Transverse colon (tissue), 4 donors: ENCODE data around the gene ENHO. TPM values are rescaled to one million over a fixed set of nuclear protein-coding genes. Genes with fewer than 3 reads are reported as not detected.

Source experiments
- DNase-seq: peaks from one replicate; pipeline ENCODE4 v3.0.0-alpha.2; 2019
- H3K27ac ChIP-seq, 4 donors: fragments of 200-600 bp; sonication (generic); 2 replicates each; pipeline ENCODE4 v1.5.1; 2016 to 2018; ENCODE audit warnings: inconsistent platforms in 4 of 4
- H3K27me3 ChIP-seq: fragments of 200-600 bp; sonication (generic); 2 replicates; pipeline ENCODE4 v1.5.1; 2017; ENCODE audit warnings: inconsistent platforms
- H3K36me3 ChIP-seq, 4 donors: fragments of 200-600 bp; sonication (generic); 2 replicates each; pipeline ENCODE4 v1.5.1; 2017 to 2019; ENCODE audit warnings: inconsistent platforms in 4 of 4
- H3K4me1 ChIP-seq, 4 donors: fragments of 200-600 bp; sonication (generic); 2 replicates each; pipeline ENCODE4 v1.5.1; 2017 to 2020; ENCODE audit warnings: inconsistent platforms in 4 of 4
- H3K4me3 ChIP-seq, 4 donors: fragments of 200-600 bp; sonication (generic); 1 replicate in 1 of 4; 2 replicates in 3 of 4; pipeline versions ENCODE4 v1.5.1 to v1.6.1; 2017 to 2019; ENCODE audit warnings: inconsistent platforms in 4 of 4
- H3K9me3 ChIP-seq, 2 donors: fragments of 200-600 bp; sonication (generic); 2 replicates each; pipeline ENCODE4 v1.5.1; 2017 to 2019; ENCODE audit warnings: inconsistent platforms in 2 of 2
- EP300 ChIP-seq: sonication (generic); formaldehyde crosslinking; IDR thresholded peaks from one replicate; pipeline ENCODE4 v1.6.1; 2017; ENCODE audit warnings: antibody characterized with exemption, low read depth
- POLR2A ChIP-seq: fragments of 450-650 bp; IDR thresholded peaks from one replicate; pipeline ENCODE4 v1.6.1; 2016; ENCODE audit warnings: antibody characterized with exemption, mild to moderate bottlenecking, moderate library complexity
- POLR2AphosphoS5 ChIP-seq, 3 donors: sonication (generic); formaldehyde crosslinking; IDR thresholded peaks; one replicate each; pipeline ENCODE4 v1.6.1; 2016; ENCODE audit warnings: antibody characterized with exemption in 3 of 3
- WGBS, 2 donors: methylation state at CpG; one replicate each; pipeline ENCODE4 v1.1.5; 2018; ENCODE audit warnings: low coverage in 1 of 2; 5-methylcytosine and 5-hydroxymethylcytosine counted together
- in situ Hi-C, 4 donors: fragments of 200-750 bp; cut with MboI; loops; one replicate each; pipeline versions ENCODE4 v1.15.0 to v1.15.1; 2017; ENCODE audit warnings: low sequenced_read_pairs in 3 of 4, low pct_ligation_motif_present in 1 of 4, low pct_unique_long_range_greater_than_20kb in 1 of 4
- intact Hi-C: fragments of 100-400 bp; cut with DNase I; formaldehyde crosslinking; loops from one replicate; pipeline ENCODE4 v1.15.1; 2023; ENCODE audit warnings: low total_unique reads
- total RNA-seq, 4 donors: library from RNA; depleted of rRNA; stranded (reverse); fragments of >200 nt; gene quantifications; one replicate each; pipeline ENCODE4 v1.1.0, GENCODE V29; 2016
- TF ChIP-seq, protein P1 (sequence below), 5 experiments: fragments of 200-600 bp in 3 of 5; fragments of 450-650 bp in 2 of 5; sonication (generic) in 3 of 5; IDR thresholded peaks; 1 replicate in 2 of 5; 2 replicates in 3 of 5; pipeline ENCODE4 v1.5.1; 2016 to 2017; ENCODE audit warnings: antibody characterized with exemption in 5 of 5, inconsistent platforms in 3 of 5, mild to moderate bottlenecking in 2 of 5, moderate library complexity in 1 of 5

ENHO gene
- total RNA-seq, 4 donors from 2014 or later: 1.4 to 1.7 TPM; not detected in 2

DNA sequence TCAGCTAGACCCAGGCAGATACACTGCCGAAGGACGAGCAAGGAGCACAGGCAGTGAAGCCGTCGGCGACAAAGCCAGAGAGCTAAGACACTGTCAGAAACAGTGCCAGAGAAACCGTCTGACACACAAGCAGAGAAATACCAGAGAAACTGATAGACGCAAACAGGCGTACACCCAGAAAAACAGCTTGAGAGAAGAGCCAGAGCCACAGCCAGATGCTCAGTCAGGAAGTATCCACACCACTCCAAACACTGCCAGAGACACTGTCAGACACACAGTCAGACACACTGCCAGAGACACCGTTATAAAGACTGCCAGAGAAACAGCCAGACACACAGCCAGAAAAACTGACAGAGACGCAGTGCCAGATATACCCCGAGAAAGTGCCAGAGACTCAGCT lies 47.6 kb upstream of the ENHO start:
- H3K4me3 ChIP-seq: no peak overlapping the region
- in situ Hi-C loops: no loop called here
- no peak for DNase-seq
- WGBS, 2 donors: 69 to 78% methylated on average over 6 to 11 of the region's 11 CpGs
- no peak for TF ChIP-seq EP300
- TF ChIP-seq POLR2AphosphoS5 (IDR thresholded peaks at IDR 0.05): peak in 1 of 3 donors; percentile 30
- H3K27ac ChIP-seq: no peak overlapping the region
- H3K4me1 ChIP-seq: peaks cover 0 to 26% (median 14%) of the 10 kb centered on the region in 4 donors
- no peaks in the 10 kb centered on the region for H3K27me3 ChIP-seq
- intact Hi-C loops: no loop called here
- H3K9me3 ChIP-seq: no peaks in the 10 kb centered on the region
- no peaks in the 10 kb centered on the region for H3K36me3 ChIP-seq

DNA sequence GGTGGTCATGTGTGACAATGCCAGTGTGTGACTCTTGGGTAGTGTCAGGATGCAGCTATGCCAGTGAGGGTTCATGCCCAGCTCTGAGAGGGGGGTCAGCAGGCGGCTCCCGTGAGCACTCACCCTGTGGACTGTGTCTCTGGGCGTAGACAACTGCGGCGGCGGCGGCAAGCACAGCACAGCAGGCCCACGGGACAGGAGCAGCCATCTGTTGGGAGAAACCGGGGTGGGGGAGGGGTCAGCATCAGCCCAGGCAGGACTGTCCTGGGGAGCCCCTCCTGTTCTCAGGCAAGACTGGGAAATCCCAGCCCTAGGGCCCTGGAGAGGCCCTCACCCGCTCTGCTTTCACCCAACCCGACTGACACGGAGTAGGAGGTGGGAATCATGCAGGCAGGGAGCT lies 46.0 kb upstream of the ENHO start:
- H3K27me3 ChIP-seq: no peaks in the 10 kb centered on the region

DNA sequence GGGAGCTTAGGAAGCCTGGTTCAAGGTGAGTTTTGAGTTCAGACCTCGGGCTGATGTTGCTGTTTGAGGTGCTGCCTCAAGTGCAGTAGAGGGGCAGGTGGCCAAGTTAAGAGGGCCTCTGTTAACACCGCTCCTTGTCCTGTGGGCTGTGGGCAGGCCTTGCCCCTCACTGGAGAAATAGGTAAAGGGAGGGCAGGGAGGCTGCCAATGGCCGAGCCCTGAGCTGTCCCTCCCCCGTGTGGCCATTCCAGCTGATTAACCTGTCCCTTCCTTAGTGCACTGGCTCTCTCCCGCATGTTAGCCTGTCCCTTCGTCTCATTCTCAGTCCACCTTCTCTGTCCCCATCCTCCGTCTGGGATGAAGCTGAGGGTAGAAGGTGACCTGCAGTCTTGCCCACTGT lies 45.3 kb upstream of the ENHO start:
- Histone ChIP-seq H3K4me3 (no peak overlapping the region), H3K36me3 (no peaks in the 10 kb centered on the region), H3K4me1 (peaks cover 0 to 26% (median 14%) of the 10 kb centered on the region in 4 donors), H3K9me3 (no peaks in the 10 kb centered on the region), H3K27me3 (no peaks in the 10 kb centered on the region), H3K27ac (no peak overlapping the region)
- intact Hi-C loops: no loop called here
- in situ Hi-C loops: no loop called here
- TF ChIP-seq, protein P1, sequence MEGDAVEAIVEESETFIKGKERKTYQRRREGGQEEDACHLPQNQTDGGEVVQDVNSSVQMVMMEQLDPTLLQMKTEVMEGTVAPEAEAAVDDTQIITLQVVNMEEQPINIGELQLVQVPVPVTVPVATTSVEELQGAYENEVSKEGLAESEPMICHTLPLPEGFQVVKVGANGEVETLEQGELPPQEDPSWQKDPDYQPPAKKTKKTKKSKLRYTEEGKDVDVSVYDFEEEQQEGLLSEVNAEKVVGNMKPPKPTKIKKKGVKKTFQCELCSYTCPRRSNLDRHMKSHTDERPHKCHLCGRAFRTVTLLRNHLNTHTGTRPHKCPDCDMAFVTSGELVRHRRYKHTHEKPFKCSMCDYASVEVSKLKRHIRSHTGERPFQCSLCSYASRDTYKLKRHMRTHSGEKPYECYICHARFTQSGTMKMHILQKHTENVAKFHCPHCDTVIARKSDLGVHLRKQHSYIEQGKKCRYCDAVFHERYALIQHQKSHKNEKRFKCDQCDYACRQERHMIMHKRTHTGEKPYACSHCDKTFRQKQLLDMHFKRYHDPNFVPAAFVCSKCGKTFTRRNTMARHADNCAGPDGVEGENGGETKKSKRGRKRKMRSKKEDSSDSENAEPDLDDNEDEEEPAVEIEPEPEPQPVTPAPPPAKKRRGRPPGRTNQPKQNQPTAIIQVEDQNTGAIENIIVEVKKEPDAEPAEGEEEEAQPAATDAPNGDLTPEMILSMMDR (IDR thresholded peaks at IDR 0.05): no peak
- TF ChIP-seq POLR2AphosphoS5 (IDR thresholded peaks at IDR 0.05) (no peak), EP300 (no peak), POLR2A (no peak)
- WGBS, 2 donors: 83 to 88% methylated on average over 3 to 7 of the region's 7 CpGs
- DNase-seq: no peak

More for the DNA sequence above, 46.0 kb upstream of the ENHO start:
- 72% methylated on average over 12 of the region's 12 CpGs; no CpG with 5 or more reads in 1 of the 2 donors for whole genome bisulfite sequencing, 2 donors
- intact Hi-C loops (no loop called here), in situ Hi-C loops (no loop called here)
- peaks cover 0 to 26% (median 14%) of the 10 kb centered on the region in 4 donors for H3K4me1 ChIP-seq
- no peak overlapping the region for H3K27ac ChIP-seq
- no peaks in the 10 kb centered on the region for H3K36me3 ChIP-seq
- no peak overlapping the region for H3K4me3 ChIP-seq
- no peaks in the 10 kb centered on the region for H3K9me3 ChIP-seq
- no peak for TF ChIP-seq POLR2AphosphoS5 (IDR thresholded peaks at IDR 0.05)
- no peak for TF ChIP-seq EP300
- no peak for TF ChIP-seq POLR2A
- TF ChIP-seq, protein P1 (IDR thresholded peaks at IDR 0.05): no peak
- DNase-seq: no peak

DNA sequence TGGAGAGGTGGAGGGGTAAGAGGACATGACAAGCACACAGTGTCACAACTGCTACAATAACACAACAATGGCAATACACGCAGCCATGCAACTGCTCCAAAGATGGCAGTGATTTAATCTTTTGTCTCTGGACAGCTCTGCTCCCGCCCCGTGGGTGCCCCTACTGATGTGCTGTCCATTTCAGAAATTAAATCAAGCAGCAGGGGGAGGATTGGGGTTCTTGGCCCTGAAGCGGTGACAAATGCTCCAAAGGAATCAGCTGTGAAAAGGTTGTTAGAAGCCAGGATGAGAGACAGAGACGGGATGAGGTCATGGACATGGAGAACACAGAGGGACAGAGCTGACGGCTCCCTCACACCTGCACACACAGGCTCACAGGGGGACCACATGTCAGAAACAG lies 44.2 kb upstream of the ENHO start:
- no peak overlapping the region for H3K4me3 ChIP-seq
- H3K36me3 ChIP-seq: no peaks in the 10 kb centered on the region
- TF ChIP-seq POLR2AphosphoS5 (IDR thresholded peaks at IDR 0.05) (no peak), EP300 (no peak), POLR2A (no peak)
- TF ChIP-seq, protein P1 (IDR thresholded peaks at IDR 0.05): no peak
- intact Hi-C loops (no loop called here), in situ Hi-C loops (no loop called here)
- no peak for DNase-seq
- peaks cover 0 to 21% (median 14%) of the 10 kb centered on the region in 4 donors for H3K4me1 ChIP-seq
- WGBS, 2 donors: 0 to 75% methylated on average over 1 to 6 of the region's 6 CpGs
- no peak overlapping the region for H3K27ac ChIP-seq
- H3K9me3 ChIP-seq: no peaks in the 10 kb centered on the region
- no peaks in the 10 kb centered on the region for H3K27me3 ChIP-seq

DNA sequence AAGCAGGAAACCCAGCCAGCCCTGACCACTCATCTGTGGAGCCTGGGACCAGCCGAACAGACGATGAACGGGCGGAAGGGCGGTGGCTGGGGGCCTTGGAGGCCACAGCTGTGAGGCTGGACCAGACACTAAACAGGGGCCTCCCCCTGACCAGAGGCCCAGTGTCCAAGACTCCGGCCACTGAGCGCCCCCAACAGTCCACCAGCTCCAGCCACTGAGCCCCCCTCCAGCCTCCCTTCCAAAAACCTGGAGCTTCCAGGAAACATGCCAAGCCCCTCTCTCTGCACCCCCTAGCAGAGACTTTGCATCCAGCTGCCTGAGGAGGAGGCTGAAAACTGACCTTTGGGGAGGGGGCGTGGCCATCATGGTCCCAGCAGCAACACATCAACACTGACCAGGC lies 43.5 kb upstream of the ENHO start:
- Histone ChIP-seq H3K9me3 (no peaks in the 10 kb centered on the region), H3K36me3 (no peaks in the 10 kb centered on the region), H3K4me1 (peaks cover 0 to 19% (median 7%) of the 10 kb centered on the region in 4 donors), H3K27me3 (no peaks in the 10 kb centered on the region), H3K27ac (no peak overlapping the region), H3K4me3 (no peak overlapping the region)
- TF ChIP-seq POLR2A: no peak
- TF ChIP-seq POLR2AphosphoS5 (IDR thresholded peaks at IDR 0.05): no peak
- TF ChIP-seq, protein P1 (IDR thresholded peaks at IDR 0.05): no peak
- no peak for TF ChIP-seq EP300
- in situ Hi-C loops: no loop called here
- no peak for DNase-seq
- intact Hi-C loops: no loop called here
- 61 to 89% methylated on average over 2 to 7 of the region's 8 CpGs for WGBS, 2 donors
